Placental epithelial cell (primary cell): ENCODE data around the gene SRD5A3. TPM values are rescaled to one million over a fixed set of nuclear protein-coding genes. Genes with fewer than 3 reads are reported as not detected.

Source experiments
- small RNA-seq: library from RNA; depleted of rRNA; stranded (forward); fragments of <200 nt; gene quantifications from one replicate; pipeline ENCODE3, GENCODE V24; 2012
- total RNA-seq: library from RNA; depleted of rRNA; stranded (reverse); fragments of >200 nt; gene quantifications from 2 replicates; pipeline ENCODE4 v1.2.3, GENCODE V29; 2012

Gene SRD5A3
- 8.7 and 13.3 TPM in 2 replicates for total RNA-seq

GRCh38 chr4:55345980-55346850, at the start of gene SRD5A3:
Gene SRD5A3, plus strand, starts transcription at chr4:55346242. Its CDS starts 95 bp downstream, at chr4:55346337.

GRCh38 chr4:55395529-55396307, 49.7 kb downstream of the SRD5A3 start, which contains the start of gene TMEM165:
Gene TMEM165, plus strand, starts transcription at chr4:55395957. Its CDS starts 233 bp downstream, at chr4:55396190.

Small RNAs within 50 kb of the gene (small RNA-seq; reads per million reads assigned to genes)
- gene RF00019, result not detected

Other genes with a start within 250 kb of the SRD5A3 start
- 0.33 and 16.1 TPM in 2 replicates for gene KDR, start 220.6 kb upstream of the SRD5A3 start, total RNA-seq
- 105 and 222 TPM in 2 replicates for gene TMEM165, start 49.7 kb downstream of the SRD5A3 start, total RNA-seq
- 24.7 and 30.3 TPM in 2 replicates for gene CLOCK, start 200.7 kb downstream of the SRD5A3 start, total RNA-seq
- not detected in 2 replicates for gene PDCL2, start 246.0 kb downstream of the SRD5A3 start, total RNA-seq